IMR-90 (cell line): ENCODE measurements around the gene GSK3B. TPM values are rescaled to one million over a fixed set of nuclear protein-coding genes. Genes with fewer than 3 reads are reported as not detected.

Experiments
- ATAC-seq: fragments of 200-7000 bp; cut with Tn5 transposase; 2 replicates; pipeline ENCODE4 v1.9.1; 2020; ENCODE audit warnings: low read depth, mild to moderate bottlenecking, moderate library complexity
- BruUV-seq: library from RNA; stranded (reverse); fragments of 400-500 nt; replicated peaks from 2 replicates; lab custom pipeline; 2021; lab: Mats Ljungman, UMichigan
- CTCF ChIA-PET: fragments of 300-600 bp; formaldehyde crosslinking; extraction: SDS; loops from one replicate; lab custom pipeline; 2021; ENCODE audit warnings: antibody characterized with exemption; lab: Yijun Ruan, JAX
- POLR2A ChIA-PET: fragments of 300-600 bp; sonication (Branson Sonifier 250); formaldehyde crosslinking; loops from one replicate; lab custom pipeline; 2022; ENCODE audit warnings: antibody characterized with exemption; ENCODE audit not compliant: unreplicated experiment; lab: Charles Lee
- DNase-seq: peaks from one replicate; pipeline ENCODE4 v3.0.0; 2013
- H2AFZ ChIP-seq: replicated peaks from 2 replicates; pipeline ENCODE3; 2013; ENCODE audit warnings: low read length, mild to moderate bottlenecking; ENCODE audit not compliant: poor library complexity
- H2AK5ac ChIP-seq: 2 replicates; pipeline ENCODE4 v1.6.1; 2013; ENCODE audit warnings: low read depth, low read length, inconsistent platforms
- H2AK9ac ChIP-seq: replicated peaks from 2 replicates; pipeline ENCODE3; 2013; ENCODE audit warnings: mild to moderate bottlenecking, low read depth, low read length, moderate library complexity; ENCODE audit not compliant: poor library complexity
- H2BK120ac ChIP-seq: 2 replicates; pipeline ENCODE4 v1.6.1; 2013; ENCODE audit warnings: low read depth, low read length, inconsistent platforms
- H2BK15ac ChIP-seq: 3 replicates; pipeline ENCODE4 v1.6.1; 2013; ENCODE audit warnings: low read depth, low read length, inconsistent platforms
- H2BK20ac ChIP-seq: 2 replicates; pipeline ENCODE4 v1.6.1; 2013; ENCODE audit warnings: low read depth, mild to moderate bottlenecking, inconsistent platforms, low read length, moderate library complexity
- H2BK5ac ChIP-seq: 2 replicates; pipeline ENCODE4 v1.6.1; 2013; ENCODE audit warnings: mild to moderate bottlenecking, low read depth, low read length, inconsistent platforms; ENCODE audit not compliant: poor library complexity, severe bottlenecking
- H3K14ac ChIP-seq: replicated peaks from 2 replicates; pipeline ENCODE4 v1.6.1; 2013; ENCODE audit warnings: low read depth, low read length, inconsistent platforms
- H3K18ac ChIP-seq: 2 replicates; pipeline ENCODE4 v1.6.1; 2013; ENCODE audit warnings: low read depth, low read length, control low read depth
- H3K23ac ChIP-seq: 2 replicates; pipeline ENCODE4 v1.6.1; 2013; ENCODE audit warnings: low read depth, low read length, inconsistent platforms
- H3K27ac ChIP-seq: 2 replicates; pipeline ENCODE4 v1.5.1; 2013; ENCODE audit warnings: mild to moderate bottlenecking, control low read depth, low read length; ENCODE audit not compliant: insufficient read depth
- H3K27me3 ChIP-seq: 2 replicates; pipeline ENCODE4 v1.6.1; 2013; ENCODE audit warnings: low read length; ENCODE audit not compliant: control insufficient read depth, insufficient read depth
- H3K36me3 ChIP-seq: 2 replicates; pipeline ENCODE4 v1.6.1; 2013; ENCODE audit warnings: low read length, mixed read lengths; ENCODE audit not compliant: control insufficient read depth, insufficient read depth
- H3K4ac ChIP-seq: 2 replicates; pipeline ENCODE4 v1.6.1; 2013; ENCODE audit warnings: low read depth, low read length, inconsistent platforms
- H3K4me1 ChIP-seq: 2 replicates; pipeline ENCODE4 v1.6.1; 2013; ENCODE audit warnings: low read length, mixed read lengths; ENCODE audit not compliant: control insufficient read depth, insufficient read depth
- H3K4me2 ChIP-seq: 2 replicates; pipeline ENCODE4 v1.6.1; 2013; ENCODE audit warnings: low read depth, mild to moderate bottlenecking, control low read depth, low read length, moderate library complexity
- H3K4me3 ChIP-seq: 2 replicates; pipeline ENCODE4 v1.5.1; 2013; ENCODE audit warnings: low read depth, mild to moderate bottlenecking, control low read depth, low read length, moderate library complexity; ENCODE audit not compliant: insufficient read depth
- H3K56ac ChIP-seq: 2 replicates; pipeline ENCODE4 v1.6.1; 2013; ENCODE audit warnings: low read length, inconsistent platforms; ENCODE audit not compliant: insufficient read depth; ENCODE audit errors: extremely low read depth
- H3K79me1 ChIP-seq, 2 experiments: 2 replicates each; pipeline ENCODE4 v1.6.1; 2013; ENCODE audit warnings: low read length in 2 of 2, inconsistent platforms in 1 of 2, low read depth in 1 of 2
- H3K9ac ChIP-seq: 2 replicates; pipeline ENCODE4 v1.6.1; 2013; ENCODE audit warnings: low read depth, low read length, control low read depth
- H3K9me1 ChIP-seq: 2 replicates; pipeline ENCODE4 v1.6.1; 2013; ENCODE audit warnings: low read length, inconsistent platforms; ENCODE audit not compliant: insufficient read depth
- H3K9me3 ChIP-seq: 2 replicates; pipeline ENCODE4 v1.6.1; 2013; ENCODE audit warnings: low read length; ENCODE audit not compliant: control insufficient read depth, insufficient read depth
- H4K20me1 ChIP-seq: 2 replicates; pipeline ENCODE4 v1.6.1; 2013; ENCODE audit warnings: low read length, inconsistent platforms; ENCODE audit not compliant: insufficient read depth
- H4K5ac ChIP-seq: 2 replicates; pipeline ENCODE4 v1.6.1; 2013; ENCODE audit warnings: mild to moderate bottlenecking, low read depth, low read length, control low read depth
- H4K8ac ChIP-seq, 2 experiments: 2 replicates each; pipeline ENCODE4 v1.6.1; 2013; ENCODE audit warnings: low read depth in 2 of 2, low read length in 2 of 2, control low read depth in 1 of 2, inconsistent platforms in 1 of 2
- H4K91ac ChIP-seq: 2 replicates; pipeline ENCODE4 v1.6.1; 2013; ENCODE audit warnings: low read depth, low read length, inconsistent platforms; ENCODE audit not compliant: insufficient read depth
- BHLHE40 ChIP-seq: fragments of 150-350 bp; IDR thresholded peaks from 2 replicates; pipeline ENCODE4 v1.6.1; 2016; ENCODE audit warnings: mild to moderate bottlenecking, low read depth, low read length
- CEBPB ChIP-seq: IDR thresholded peaks from 2 replicates; pipeline ENCODE4 v1.6.1; 2012; ENCODE audit warnings: low read depth, low read length, improper control_type of control experiment
- CHD1 ChIP-seq: IDR thresholded peaks from 2 replicates; pipeline ENCODE4 v1.6.1; 2012; ENCODE audit warnings: low read depth, low read length, improper control_type of control experiment
- MAFK ChIP-seq: IDR thresholded peaks from 2 replicates; pipeline ENCODE4 v1.6.1; 2012; ENCODE audit warnings: low read depth, low read length, improper control_type of control experiment
- MAZ ChIP-seq: IDR thresholded peaks from 2 replicates; pipeline ENCODE4 v1.6.1; 2012; ENCODE audit warnings: low read depth, mild to moderate bottlenecking, low read length, improper control_type of control experiment, moderate library complexity, borderline replicate concordance
- MXI1 ChIP-seq: IDR thresholded peaks from 2 replicates; pipeline ENCODE4 v1.6.1; 2012; ENCODE audit warnings: low read depth, mild to moderate bottlenecking, low read length, moderate library complexity, borderline replicate concordance
- POLR2A ChIP-seq: IDR thresholded peaks from 2 replicates; pipeline ENCODE4 v1.6.1; 2012; ENCODE audit warnings: mild to moderate bottlenecking, low read depth, low read length
- RAD21 ChIP-seq: IDR thresholded peaks from 2 replicates; pipeline ENCODE4 v1.6.1; 2012; ENCODE audit warnings: low read length, improper control_type of control experiment
- RCOR1 ChIP-seq: IDR thresholded peaks from 2 replicates; pipeline ENCODE4 v1.6.1; 2012; ENCODE audit warnings: mild to moderate bottlenecking, low read length, improper control_type of control experiment; ENCODE audit not compliant: insufficient replicate concordance
- WGBS, 2 experiments: methylation state at CpG; one replicate each; pipeline versions ENCODE4 v1.1.5 to v1.1.7; 2013; ENCODE audit warnings: missing lambda C conversion rate in 2 of 2; ENCODE audit not compliant: insufficient read length in 1 of 2; ENCODE audit errors: extremely low coverage in 2 of 2; 5-methylcytosine and 5-hydroxymethylcytosine counted together
- dilution Hi-C: fragments of 300-500 bp; cut with HindIII; formaldehyde crosslinking; loops from one replicate; pipeline ENCODE4 v1.14.3; 2018; ENCODE audit warnings: low sequenced_read_pairs; ENCODE audit not compliant: unreplicated experiment
- in situ Hi-C: fragments of 300-500 bp; cut with MboI; formaldehyde crosslinking; loops from 3 replicates; pipeline ENCODE4 v1.14.3; 2019; ENCODE audit warnings: low sequenced_read_pairs, inconsistent platforms, mixed read lengths
- intact Hi-C: fragments of 100-400 bp; cut with micrococcal nuclease; formaldehyde crosslinking; loops from 2 replicates; pipeline ENCODE4 v1.10.0; 2022
- polyA plus RNA-seq, 3 experiments: library from polyadenylated mRNA; depleted of rRNA; stranded (reverse); fragments of >200 nt; gene quantifications; 2 replicates each; pipeline ENCODE4 v1.2.3, GENCODE V29; 2012; ENCODE audit warnings: low replicate concordance in 1 of 3
- total RNA-seq: library from RNA; depleted of rRNA; stranded (reverse); fragments of >200 nt; gene quantifications from 2 replicates; pipeline ENCODE4 v1.2.3, GENCODE V29; 2012

GSK3B gene
- total and polyA plus RNA-seq, 2 of the 4 experiments (the other 2 are of a cell fraction), result 19.2 to 33.2 TPM

GRCh38 chr3:120062474-120062873 lies 31.8 kb downstream of the GSK3B start:
- no peak overlapping the region for H3K9ac ChIP-seq
- intact Hi-C loops (no loop called here), in situ Hi-C loops (no loop called here), dilution Hi-C loops (no loop called here)
- no peak overlapping the region for H2BK120ac ChIP-seq
- DNase-seq, result peak; percentile 16
- peaks cover 90% of the 10 kb centered on the region for H4K20me1 ChIP-seq
- H3K4me3 ChIP-seq, result no peak overlapping the region
- no peak for TF ChIP-seq MAZ
- TF ChIP-seq POLR2A, result no peak
- no peak for TF ChIP-seq MXI1
- no peak for TF ChIP-seq CHD1
- TF ChIP-seq RAD21, result no peak
- no peak for TF ChIP-seq BHLHE40
- no peak for TF ChIP-seq MAFK
- no peak for TF ChIP-seq RCOR1
- TF ChIP-seq CEBPB, result no peak
- no peak overlapping the region for H2AFZ ChIP-seq
- no TSS peak for BruUV-seq
- no peak overlapping the region for H4K5ac ChIP-seq
- H3K4ac ChIP-seq, result no peak overlapping the region
- CTCF ChIA-PET, result no interaction called here
- POLR2A ChIA-PET, result no interaction called here
- no peak overlapping the region for H3K18ac ChIP-seq
- no peak overlapping the region for H2BK15ac ChIP-seq
- H3K4me2 ChIP-seq, result no peak overlapping the region
- peaks cover 3% of the 10 kb centered on the region; the same call in 1 of the 2 replicates for H3K9me1 ChIP-seq
- H3K27me3 ChIP-seq, result no peaks in the 10 kb centered on the region
- no peak overlapping the region for H3K14ac ChIP-seq
- no peaks in the 10 kb centered on the region for H3K36me3 ChIP-seq
- H3K56ac ChIP-seq, result no peak overlapping the region
- H4K8ac ChIP-seq, result no peak overlapping the region
- H2AK5ac ChIP-seq, result no peak overlapping the region
- H3K23ac ChIP-seq, result no peak overlapping the region
- no peak for ATAC-seq
- no peak overlapping the region for H3K27ac ChIP-seq
- no CpG with 5 or more reads among the region's 4 CpGs for WGBS, 2 experiments
- H2BK5ac ChIP-seq, result no peak overlapping the region
- H3K9me3 ChIP-seq, result no peaks in the 10 kb centered on the region
- H4K91ac ChIP-seq, result no peak overlapping the region
- no peak overlapping the region for H2AK9ac ChIP-seq
- no peak overlapping the region for H2BK20ac ChIP-seq
- peaks cover 7 to 62% of the 10 kb centered on the region in 2 experiments; a peak in 3 of 4 replicates for H3K79me1 ChIP-seq
- H3K4me1 ChIP-seq, result no peaks in the 10 kb centered on the region
